ENCODE measurements around the gene ACTRT2. TPM values are rescaled to one million over a fixed set of nuclear protein-coding genes. Genes with fewer than 3 reads are reported as not detected.

Gene ACTRT2
- total and polyA plus RNA-seq, 3 donors from 2014 or later = 64.2 to 183 (median 143) TPM

GRCh38 chr1:3054474-3054873 is 33.2 kb downstream of the ACTRT2 start:
- WGBS, 2 donors = 87 to 92% methylated on average over 12 of the region's 12 CpGs
- H3K27me3 ChIP-seq = no peaks in the 10 kb centered on the region
- DNase-seq = no peak

GRCh38 chr1:3055051-3055450 is 33.8 kb downstream of the ACTRT2 start:
- H3K4me1 ChIP-seq = no peaks in the 10 kb centered on the region
- H3K27ac ChIP-seq = no peak overlapping the region
- H3K9me3 ChIP-seq = no peaks in the 10 kb centered on the region
- intact Hi-C loops (cut with DNase I; ENCODE audit: low total_unique reads) = no loop called here
- DNase-seq = no peak
- 87 to 90% methylated on average over 9 of the region's 9 CpGs for WGBS, 2 donors
- H3K27me3 ChIP-seq = no peaks in the 10 kb centered on the region
- TF ChIP-seq CTCF (IDR thresholded peaks at IDR 0.05) (no peak), POLR2A (IDR thresholded peaks at IDR 0.05) (no peak)
- H3K4me3 ChIP-seq = no peak overlapping the region
- H3K36me3 ChIP-seq (ENCODE audit: low read depth, missing control alignments) = no peaks in the 10 kb centered on the region

More at GRCh38 chr1:3054474-3054873, 33.2 kb downstream of the ACTRT2 start:
- Histone ChIP-seq H3K4me3 (no peak overlapping the region), H3K4me1 (no peaks in the 10 kb centered on the region), H3K27ac (no peak overlapping the region), H3K9me3 (no peaks in the 10 kb centered on the region), H3K36me3 (ENCODE audit: low read depth, missing control alignments) (no peaks in the 10 kb centered on the region)
- intact Hi-C loops (cut with DNase I; ENCODE audit: low total_unique reads) = no loop called here
- no peak for TF ChIP-seq CTCF (IDR thresholded peaks at IDR 0.05)
- no peak for TF ChIP-seq POLR2A (IDR thresholded peaks at IDR 0.05)

GRCh38 chr1:3056641-3057040 is 35.4 kb downstream of the ACTRT2 start:
- no peak overlapping the region for H3K27ac ChIP-seq
- TF ChIP-seq POLR2A (IDR thresholded peaks at IDR 0.05) (no peak), CTCF (IDR thresholded peaks at IDR 0.05) (no peak)
- no peaks in the 10 kb centered on the region for H3K27me3 ChIP-seq
- H3K4me1 ChIP-seq = no peaks in the 10 kb centered on the region
- WGBS, 2 donors = 90 to 92% methylated on average over 5 of the region's 5 CpGs
- H3K36me3 ChIP-seq (ENCODE audit: low read depth, missing control alignments) = no peaks in the 10 kb centered on the region
- no peak for DNase-seq
- H3K4me3 ChIP-seq = no peak overlapping the region
- intact Hi-C loops (cut with DNase I; ENCODE audit: low total_unique reads) = no loop called here
- H3K9me3 ChIP-seq = no peaks in the 10 kb centered on the region

GRCh38 chr1:3058263-3059030 is 37.2 kb downstream of the ACTRT2 start:
- Histone ChIP-seq H3K27me3 (no peaks in the 10 kb centered on the region), H3K27ac (no peak overlapping the region), H3K4me1 (peaks cover 3% of the 10 kb centered on the region), H3K36me3 (ENCODE audit: low read depth, missing control alignments) (no peaks in the 10 kb centered on the region), H3K9me3 (no peaks in the 10 kb centered on the region), H3K4me3 (no peak overlapping the region)
- intact Hi-C loops (cut with DNase I; ENCODE audit: low total_unique reads) = no loop called here
- no peak for TF ChIP-seq POLR2A (IDR thresholded peaks at IDR 0.05)
- TF ChIP-seq CTCF (IDR thresholded peaks at IDR 0.05) = no peak
- 85 to 88% methylated on average over 8 to 10 of the region's 10 CpGs for WGBS, 2 donors
- DNase-seq = no peak

GRCh38 chr1:3060127-3060526 is 38.9 kb downstream of the ACTRT2 start:
- intact Hi-C loops (cut with DNase I; ENCODE audit: low total_unique reads) = no loop called here
- 77 to 83% methylated on average over 3 to 9 of the region's 9 CpGs for WGBS, 2 donors
- H3K27ac ChIP-seq = no peak overlapping the region
- H3K4me3 ChIP-seq = no peak overlapping the region
- H3K9me3 ChIP-seq = no peaks in the 10 kb centered on the region
- no peaks in the 10 kb centered on the region for H3K27me3 ChIP-seq
- no peaks in the 10 kb centered on the region for H3K36me3 ChIP-seq (ENCODE audit: low read depth, missing control alignments)
- H3K4me1 ChIP-seq = peaks cover 9% of the 10 kb centered on the region
- no peak for DNase-seq
- no peak for TF ChIP-seq CTCF (IDR thresholded peaks at IDR 0.05)
- TF ChIP-seq POLR2A (IDR thresholded peaks at IDR 0.05) = no peak
